ENCODE results near the gene CASK. TPM values are rescaled to one million over a fixed set of nuclear protein-coding genes. Genes with fewer than 3 reads are reported as not detected.

The CASK gene
- total and polyA plus RNA-seq, 12 donors: 4.7 to 53.0 (median 41.3) TPM

GRCh38 chrX:41796577-41796976 is 126.8 kb downstream of the CASK start:
- TF ChIP-seq, protein P1, sequence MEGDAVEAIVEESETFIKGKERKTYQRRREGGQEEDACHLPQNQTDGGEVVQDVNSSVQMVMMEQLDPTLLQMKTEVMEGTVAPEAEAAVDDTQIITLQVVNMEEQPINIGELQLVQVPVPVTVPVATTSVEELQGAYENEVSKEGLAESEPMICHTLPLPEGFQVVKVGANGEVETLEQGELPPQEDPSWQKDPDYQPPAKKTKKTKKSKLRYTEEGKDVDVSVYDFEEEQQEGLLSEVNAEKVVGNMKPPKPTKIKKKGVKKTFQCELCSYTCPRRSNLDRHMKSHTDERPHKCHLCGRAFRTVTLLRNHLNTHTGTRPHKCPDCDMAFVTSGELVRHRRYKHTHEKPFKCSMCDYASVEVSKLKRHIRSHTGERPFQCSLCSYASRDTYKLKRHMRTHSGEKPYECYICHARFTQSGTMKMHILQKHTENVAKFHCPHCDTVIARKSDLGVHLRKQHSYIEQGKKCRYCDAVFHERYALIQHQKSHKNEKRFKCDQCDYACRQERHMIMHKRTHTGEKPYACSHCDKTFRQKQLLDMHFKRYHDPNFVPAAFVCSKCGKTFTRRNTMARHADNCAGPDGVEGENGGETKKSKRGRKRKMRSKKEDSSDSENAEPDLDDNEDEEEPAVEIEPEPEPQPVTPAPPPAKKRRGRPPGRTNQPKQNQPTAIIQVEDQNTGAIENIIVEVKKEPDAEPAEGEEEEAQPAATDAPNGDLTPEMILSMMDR (IDR thresholded peaks at IDR 0.05): no peak
- no peak for TF ChIP-seq POLR2A (IDR thresholded peaks at IDR 0.05)
- Histone ChIP-seq H3K27ac (no peak overlapping the region), H3K4me3 (no peak overlapping the region), H3K9me3 (replicated peaks in 1 of 3) (no peaks in the 10 kb centered on the region), H3K36me3 (replicated peaks in 1 of 2) (no peaks in the 10 kb centered on the region), H3K27me3 (peaks cover 4% of the 10 kb centered on the region), H3K4me1 (replicated peaks in 1 of 2) (no peaks in the 10 kb centered on the region)
- intact Hi-C loops (cut with DNase I): no loop called here
- WGBS, 4 donors: 79 to 92% (median 83%) methylated on average over 1 of the region's 1 CpG
- DNase-seq: no peak

- Histone ChIP-seq H3K36me3 (replicated peaks in 1 of 2) (no peaks in the 10 kb centered on the region), H3K4me3 (no peak overlapping the region), H3K27me3 (peaks cover 4% of the 10 kb centered on the region), H3K9me3 (replicated peaks in 1 of 3) (no peaks in the 10 kb centered on the region), H3K27ac (no peak overlapping the region), H3K4me1 (replicated peaks in 1 of 2) (no peaks in the 10 kb centered on the region)
- intact Hi-C loops (cut with DNase I): no loop called here
- TF ChIP-seq, protein P1 (IDR thresholded peaks at IDR 0.05): no peak
- no peak for TF ChIP-seq POLR2A (IDR thresholded peaks at IDR 0.05)
- WGBS, 4 donors: 45 to 82% (median 68%) methylated on average over 1 of the region's 1 CpG
- no peak for DNase-seq
Measured at GRCh38 chrX:41796046-41796445, 127.3 kb downstream of the CASK start.

DNA sequence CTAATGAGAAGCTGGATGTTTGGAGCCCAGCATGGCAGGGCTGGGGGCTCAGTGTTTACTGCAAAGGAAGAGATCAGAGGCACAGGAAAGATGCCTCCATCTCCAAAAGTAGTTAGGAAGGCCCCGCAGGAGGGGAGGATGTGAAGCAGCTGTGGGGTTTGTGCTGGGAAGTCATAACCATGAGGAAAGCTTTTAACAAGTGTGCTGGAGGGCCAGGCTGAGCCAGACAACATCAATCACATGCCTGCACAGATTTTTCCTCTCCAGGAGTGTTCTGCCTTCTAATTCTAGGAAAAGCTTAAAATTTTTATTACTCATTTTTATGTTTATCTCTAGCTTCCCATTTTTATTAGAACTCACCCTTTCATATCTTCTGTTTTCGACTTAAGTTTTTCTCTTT is 134.0 kb downstream of the CASK start:
- Histone ChIP-seq H3K4me1 (replicated peaks in 1 of 2) (no peaks in the 10 kb centered on the region), H3K9me3 (replicated peaks in 1 of 3) (no peaks in the 10 kb centered on the region), H3K27me3 (peaks cover 8% of the 10 kb centered on the region), H3K4me3 (no peak overlapping the region), H3K27ac (no peak overlapping the region), H3K36me3 (replicated peaks in 1 of 2) (no peaks in the 10 kb centered on the region)
- 42 to 61% (median 53%) methylated on average over 2 of the region's 2 CpGs for WGBS, 4 donors
- intact Hi-C loops (cut with DNase I): no loop called here
- TF ChIP-seq, protein P1 (IDR thresholded peaks at IDR 0.05): no peak
- TF ChIP-seq POLR2A (IDR thresholded peaks at IDR 0.05): no peak
- peak in 1 of 7 donors; percentile 2 for DNase-seq

GRCh38 chrX:41785685-41786084 is 137.7 kb downstream of the CASK start:
- Histone ChIP-seq H3K4me3 (no peak overlapping the region), H3K36me3 (replicated peaks in 1 of 2) (no peaks in the 10 kb centered on the region), H3K27me3 (peaks cover 4% of the 10 kb centered on the region), H3K4me1 (replicated peaks in 1 of 2) (no peaks in the 10 kb centered on the region), H3K9me3 (replicated peaks in 1 of 3) (no peaks in the 10 kb centered on the region), H3K27ac (no peak overlapping the region)
- WGBS, 4 donors: 60 to 100% (median 72%) methylated on average over 1 to 2 of the region's 2 CpGs
- TF ChIP-seq, protein P1 (IDR thresholded peaks at IDR 0.05): no peak
- no peak for TF ChIP-seq POLR2A (IDR thresholded peaks at IDR 0.05)
- DNase-seq: no peak
- intact Hi-C loops (cut with DNase I): no loop called here

Measured in adrenal gland (tissue), 12 donors.